Right atrium auricular region (tissue), 2 donors: Measurements from ENCODE around the gene KCNN2. TPM values are rescaled to one million over a fixed set of nuclear protein-coding genes. Genes with fewer than 3 reads are reported as not detected.

Source experiments
- DNase-seq: peaks from one replicate; pipeline ENCODE4 v3.0.0-alpha.2; 2019; ENCODE audit warnings: low spot score
- H3K27ac ChIP-seq, 2 donors: fragments of 200-600 bp; sonication (generic); 1 replicate in 1 of 2; 2 replicates in 1 of 2; pipeline ENCODE4 v1.5.1; 2016 to 2019
- H3K27me3 ChIP-seq, 2 donors: fragments of 200-600 bp; sonication (generic); one replicate each; pipeline versions ENCODE4 v1.5.1 to v1.6.0; 2017 to 2019
- H3K36me3 ChIP-seq: fragments of 200-600 bp; sonication (generic); one replicate; pipeline ENCODE4 v1.5.1; 2016
- H3K4me1 ChIP-seq, 2 donors: fragments of 200-600 bp; sonication (generic); one replicate each; pipeline versions ENCODE4 v1.5.1 to v1.6.0; 2017 to 2019
- H3K4me3 ChIP-seq, 2 donors: fragments of 200-600 bp; sonication (generic); 1 replicate in 1 of 2; 2 replicates in 1 of 2; pipeline ENCODE4 v1.5.1; 2017 to 2019; ENCODE audit warnings: mild to moderate bottlenecking in 1 of 2, moderate library complexity in 1 of 2
- H3K9me3 ChIP-seq, 2 donors: fragments of 200-600 bp; sonication (generic); one replicate each; pipeline ENCODE4 v1.5.1; 2019
- CTCF ChIP-seq, 2 donors: fragments of 200-600 bp; sonication (generic); IDR thresholded peaks; one replicate each; pipeline ENCODE4 v1.5.1; 2019; ENCODE audit warnings: antibody characterized with exemption in 2 of 2
- total RNA-seq, 2 donors: library from RNA; depleted of rRNA; stranded (reverse); fragments of >200 nt; gene quantifications; one replicate each; pipeline ENCODE4 v1.1.0, GENCODE V29; 2016

Gene KCNN2
- total RNA-seq, 2 donors from 2014 or later, result 12.6 to 22.4 TPM

- no peaks in the 10 kb centered on the region for H3K27me3 ChIP-seq
- no peaks in the 10 kb centered on the region for H3K36me3 ChIP-seq
- H3K4me1 ChIP-seq, result peaks cover 0 to 7% of the 10 kb centered on the region in 2 donors
- H3K9me3 ChIP-seq, result no peaks in the 10 kb centered on the region
- no peak for DNase-seq
- H3K27ac ChIP-seq, result no peak overlapping the region
- TF ChIP-seq CTCF (IDR thresholded peaks at IDR 0.05), result no peak
- no peak overlapping the region for H3K4me3 ChIP-seq
Measured at GRCh38 chr5:114417519-114417918, 55.6 kb downstream of the KCNN2 start.

GRCh38 chr5:114418176-114419066 lies 56.6 kb downstream of the KCNN2 start:
- DNase-seq, result no peak

DNA sequence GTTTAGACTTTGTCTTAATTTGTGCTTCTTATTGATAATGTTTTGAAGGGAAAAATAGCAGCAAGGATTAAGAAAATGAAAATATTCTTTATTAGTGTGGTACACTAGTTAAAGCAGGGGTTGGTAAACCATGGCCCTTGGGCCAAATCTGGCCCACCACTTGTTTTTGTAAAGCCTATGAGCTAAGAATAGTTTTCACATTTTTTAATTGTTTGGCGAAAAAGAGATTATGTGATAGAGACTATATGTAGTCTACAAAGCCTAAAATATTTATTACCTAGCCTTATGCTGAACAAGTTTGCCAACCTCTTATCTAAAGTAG lies 57.2 kb downstream of the KCNN2 start:
- Histone ChIP-seq H3K4me3 (no peak overlapping the region), H3K27ac (no peak overlapping the region), H3K27me3 (no peaks in the 10 kb centered on the region), H3K9me3 (no peaks in the 10 kb centered on the region), H3K36me3 (no peaks in the 10 kb centered on the region), H3K4me1 (peaks cover 0 to 7% of the 10 kb centered on the region in 2 donors)
- no peak for TF ChIP-seq CTCF (IDR thresholded peaks at IDR 0.05)
- DNase-seq, result no peak

More at GRCh38 chr5:114418176-114419066, 56.6 kb downstream of the KCNN2 start:
- H3K9me3 ChIP-seq, result no peaks in the 10 kb centered on the region
- TF ChIP-seq CTCF (IDR thresholded peaks at IDR 0.05), result no peak
- H3K36me3 ChIP-seq, result no peaks in the 10 kb centered on the region
- H3K4me3 ChIP-seq, result no peak overlapping the region
- no peak overlapping the region for H3K27ac ChIP-seq
- peaks cover 0 to 7% of the 10 kb centered on the region in 2 donors for H3K4me1 ChIP-seq
- no peaks in the 10 kb centered on the region for H3K27me3 ChIP-seq

DNA sequence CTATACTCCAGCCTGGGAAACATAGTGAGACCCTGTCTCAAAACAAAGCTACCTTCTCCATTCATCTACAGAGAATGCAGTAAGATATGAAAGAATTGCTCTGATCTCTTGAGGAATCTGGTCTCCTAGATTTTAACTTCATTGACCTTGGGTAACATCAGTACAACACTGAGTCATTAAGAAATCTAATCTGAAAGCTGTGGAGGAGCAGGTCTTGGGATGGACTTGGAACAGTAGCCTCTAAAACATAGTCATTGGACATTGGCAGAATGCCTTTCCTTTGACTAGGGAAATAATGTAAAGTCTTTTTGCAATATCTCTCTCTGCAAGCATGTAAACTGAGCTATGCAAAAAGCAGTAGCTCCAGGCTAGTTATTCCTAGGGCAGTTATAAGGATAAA lies 58.1 kb downstream of the KCNN2 start:
- no peaks in the 10 kb centered on the region for H3K27me3 ChIP-seq
- H3K9me3 ChIP-seq, result no peaks in the 10 kb centered on the region

GRCh38 chr5:114427204-114427603 lies 65.3 kb downstream of the KCNN2 start:
- DNase-seq, result no peak
- Histone ChIP-seq H3K4me3 (no peak overlapping the region), H3K4me1 (no peaks in the 10 kb centered on the region), H3K27me3 (no peaks in the 10 kb centered on the region), H3K9me3 (no peaks in the 10 kb centered on the region), H3K27ac (no peak overlapping the region), H3K36me3 (no peaks in the 10 kb centered on the region)
- no peak for TF ChIP-seq CTCF (IDR thresholded peaks at IDR 0.05)

More for the DNA sequence above, 58.1 kb downstream of the KCNN2 start:
- Histone ChIP-seq H3K36me3 (no peaks in the 10 kb centered on the region), H3K27ac (no peak overlapping the region), H3K4me3 (no peak overlapping the region), H3K4me1 (peaks cover 0 to 7% of the 10 kb centered on the region in 2 donors)
- no peak for TF ChIP-seq CTCF (IDR thresholded peaks at IDR 0.05)
- DNase-seq, result no peak
